GM21619 (cell line): ENCODE results near the gene MEGF8.

ENCODE experiments used
- ATAC-seq: cut with Tn5 transposase; IDR thresholded peaks from one replicate; pipeline ENCODE4 v1.9.1; 2021; ENCODE audit not compliant: unreplicated experiment

The MEGF8 gene

GRCh38 chr19:42325308-42325895 is at the start of gene MEGF8:
Gene MEGF8, plus strand, starts transcription at chr19:42325635. Its CDS starts 609 bp downstream, at chr19:42326244.
- peak; percentile 88 for ATAC-seq

GRCh38 chr19:42276284-42276683 is 49.2 kb upstream of the MEGF8 start:
- no peak for ATAC-seq

- ATAC-seq: no peak
Observed at GRCh38 chr19:42276821-42277220, 48.6 kb upstream of the MEGF8 start.

- no peak for ATAC-seq
Observed at GRCh38 chr19:42277821-42278451, 47.5 kb upstream of the MEGF8 start.

- ATAC-seq: no peak
Observed at GRCh38 chr19:42278452-42279154, 46.8 kb upstream of the MEGF8 start.

- no peak for ATAC-seq
Observed at GRCh38 chr19:42279155-42279901, 46.1 kb upstream of the MEGF8 start.

- ATAC-seq: peak; percentile 27
Observed at GRCh38 chr19:42279902-42280814, 45.3 kb upstream of the MEGF8 start.

- ATAC-seq: no peak
Observed at GRCh38 chr19:42280815-42281145, 44.7 kb upstream of the MEGF8 start.

GRCh38 chr19:42281146-42281826 is 44.1 kb upstream of the MEGF8 start:
- no peak for ATAC-seq

- ATAC-seq: no peak
Observed at GRCh38 chr19:42281827-42282762, 43.3 kb upstream of the MEGF8 start.

GRCh38 chr19:42282819-42283187 is 42.6 kb upstream of the MEGF8 start:
- ATAC-seq: no peak

GRCh38 chr19:42283188-42284065 is 42.0 kb upstream of the MEGF8 start:
- ATAC-seq: peak; percentile 42

GRCh38 chr19:42284066-42284501 is 41.4 kb upstream of the MEGF8 start:
- ATAC-seq: peak; percentile 21

- no peak for ATAC-seq
Observed at GRCh38 chr19:42284591-42285341, 40.7 kb upstream of the MEGF8 start.

GRCh38 chr19:42285541-42285941 is 39.9 kb upstream of the MEGF8 start:
- ATAC-seq: no peak

GRCh38 chr19:42285988-42286348 is 39.5 kb upstream of the MEGF8 start:
- ATAC-seq: no peak

- no peak for ATAC-seq
Observed at GRCh38 chr19:42286349-42287016, 39.0 kb upstream of the MEGF8 start.
